CD4-positive, CD25-positive, alpha-beta regulatory T cell (primary cell): ENCODE results near the gene SNRPD3. TPM values are rescaled to one million over a fixed set of nuclear protein-coding genes. Genes with fewer than 3 reads are reported as not detected.
"Not testable (repeated sequence)": the region's sequence is repeated elsewhere in the genome, so short reads cannot be mapped to it uniquely, and the experiment has no call there.

Experiments
- ATAC-seq, 2 donors: fragments of 150-1000 bp; cut with Tn5 transposase; one replicate each; pipeline ENCODE4 v1.10.0; 2021; ENCODE audit warnings: low read depth in 2 of 2, moderate number of reproducible peaks in 2 of 2, moderate library complexity in 1 of 2
- DNase-seq, 3 donors: peaks; one replicate each; pipeline versions ENCODE4 v3.0.0 to v3.0.0-alpha.2; 2012 to 2022; ENCODE audit warnings: mixed read lengths in 1 of 3
- H3K27ac ChIP-seq: one replicate; pipeline ENCODE4 v1.7.0; 2013; ENCODE audit warnings: mild to moderate bottlenecking, low read length; ENCODE audit not compliant: insufficient read depth, poor library complexity, severe bottlenecking
- H3K27me3 ChIP-seq: one replicate; pipeline ENCODE4 v1.7.0; 2013; ENCODE audit warnings: low read length; ENCODE audit not compliant: control insufficient read depth, insufficient read depth
- H3K36me3 ChIP-seq: one replicate; pipeline ENCODE4 v1.7.0; 2013; ENCODE audit warnings: mild to moderate bottlenecking, low read length, moderate library complexity; ENCODE audit not compliant: control insufficient read depth, insufficient read depth
- H3K4me1 ChIP-seq: 2 replicates; pipeline ENCODE4 v1.7.0; 2013; ENCODE audit warnings: mild to moderate bottlenecking, low read length; ENCODE audit not compliant: insufficient read depth, control insufficient read depth, poor library complexity, severe bottlenecking
- H3K4me3 ChIP-seq: one replicate; pipeline ENCODE4 v1.7.0; 2013; ENCODE audit warnings: low read depth, mild to moderate bottlenecking, low read length, moderate library complexity
- H3K9me3 ChIP-seq, 2 experiments: 1 replicate in 1 of 2; 2 replicates in 1 of 2; pipeline ENCODE4 v1.7.0; 2013; ENCODE audit warnings: low read length in 2 of 2, mild to moderate bottlenecking in 1 of 2, moderate library complexity in 1 of 2; ENCODE audit not compliant: control insufficient read depth in 2 of 2
- H3K27ac Mint-ChIP-seq, 3 donors: one replicate each; pipeline ENCODE4 v1.8.0; 2020 to 2022; ENCODE audit warnings: mild to moderate bottlenecking in 3 of 3, mixed read lengths in 3 of 3, moderate library complexity in 2 of 3
- H3K27me3 Mint-ChIP-seq: one replicate; pipeline ENCODE4 v1.8.0; 2022; ENCODE audit warnings: mild to moderate bottlenecking, mixed read lengths
- H3K36me3 Mint-ChIP-seq: one replicate; pipeline ENCODE4 v1.8.0; 2020; ENCODE audit warnings: mixed read lengths
- H3K4me1 Mint-ChIP-seq, 4 donors: one replicate each; pipeline ENCODE4 v1.8.0; 2020 to 2022; ENCODE audit warnings: mixed read lengths in 4 of 4, mild to moderate bottlenecking in 1 of 4
- H3K4me3 Mint-ChIP-seq, 4 donors: one replicate each; pipeline ENCODE4 v1.8.0; 2020 to 2022; ENCODE audit warnings: mild to moderate bottlenecking in 4 of 4, mixed read lengths in 4 of 4, moderate library complexity in 3 of 4
- H3K9me3 Mint-ChIP-seq, 7 donors: one replicate each; pipeline ENCODE4 v1.8.0; 2020 to 2022; ENCODE audit warnings: mixed read lengths in 7 of 7, mild to moderate bottlenecking in 3 of 7, moderate library complexity in 2 of 7
- polyA plus RNA-seq, 4 donors: library from polyadenylated mRNA; unstranded; fragments of 300-500 nt; fragmentation: Illumina TruSeq; gene quantifications; one replicate each; pipeline ENCODE4 v1.2.3, GENCODE V29; 2021
- total RNA-seq: library from RNA; stranded (reverse); gene quantifications from one replicate; pipeline ENCODE4 v1.2.3, GENCODE V29; 2022

The SNRPD3 gene
- total and polyA plus RNA-seq, 5 donors from 2014 or later, result 41.0 to 101 (median 83.7) TPM

DNA sequence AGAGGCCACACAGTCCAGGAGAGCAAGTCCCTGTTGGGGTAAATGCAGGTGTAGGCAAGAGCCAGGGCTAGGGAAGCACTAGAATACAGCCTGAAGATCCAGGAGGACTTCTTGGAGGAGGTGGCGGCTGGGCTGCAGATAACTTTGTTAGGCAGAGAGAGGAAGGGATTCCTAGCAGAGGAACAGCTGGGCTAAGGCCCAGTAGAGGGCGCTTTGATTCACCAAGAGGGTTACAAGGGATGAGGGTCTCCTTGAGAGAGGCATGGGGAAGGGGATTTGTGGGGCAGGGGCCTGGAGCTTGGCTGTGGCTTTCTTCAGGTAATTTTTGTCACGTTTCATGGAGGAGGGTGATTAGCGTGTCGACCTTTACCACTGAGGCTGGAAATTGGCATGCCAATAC lies 65.4 kb downstream of the SNRPD3 start:
- not testable (repeated sequence) for H3K4me3 Mint-ChIP-seq, DNase-seq, H3K27me3 Mint-ChIP-seq, H3K36me3 ChIP-seq, H3K4me3 ChIP-seq, H3K9me3 Mint-ChIP-seq, H3K27me3 ChIP-seq, H3K36me3 Mint-ChIP-seq, H3K27ac ChIP-seq, H3K4me1 Mint-ChIP-seq, H3K4me1 ChIP-seq, ATAC-seq, H3K9me3 ChIP-seq, H3K27ac Mint-ChIP-seq

DNA sequence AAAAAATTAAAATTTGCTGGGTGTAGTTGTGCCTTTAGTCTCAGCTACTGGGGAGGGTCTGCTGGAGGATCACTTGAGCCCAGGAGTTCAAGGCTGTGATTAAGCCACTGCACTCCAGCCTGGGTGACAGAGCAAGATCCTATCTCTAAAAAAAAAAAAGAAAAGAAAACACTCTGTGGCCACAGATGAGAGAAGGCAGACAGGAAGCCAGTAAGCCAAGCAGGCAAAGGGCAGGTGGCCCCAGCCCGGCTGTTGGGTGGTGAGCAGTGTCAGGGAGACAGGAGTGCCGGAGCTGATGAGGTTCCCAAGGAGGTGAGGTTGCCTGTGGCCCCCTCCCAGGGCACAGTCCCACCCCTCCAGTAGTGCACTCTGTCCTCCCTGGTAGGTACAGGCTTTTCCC lies 66.8 kb downstream of the SNRPD3 start:
- not testable (repeated sequence) for H3K4me1 Mint-ChIP-seq, H3K9me3 Mint-ChIP-seq, H3K4me1 ChIP-seq, H3K27me3 Mint-ChIP-seq, H3K4me3 ChIP-seq, H3K27ac ChIP-seq, H3K27me3 ChIP-seq, H3K27ac Mint-ChIP-seq, H3K9me3 ChIP-seq, ATAC-seq, H3K36me3 ChIP-seq, H3K4me3 Mint-ChIP-seq, H3K36me3 Mint-ChIP-seq
- peak in 1 of 3 donors; percentile 38 for DNase-seq

Other genes starting within 250 kb of the SNRPD3 start
- gene ADORA2A, start 128.4 kb upstream of the SNRPD3 start, total RNA-seq, result 31.2 TPM
- gene ADORA2A, start 128.4 kb upstream of the SNRPD3 start, polyA plus RNA-seq, result 100 to 1,000 TPM in 1 of 4 donors, 10 to 100 TPM in 3; 88.4 to 101 (median 94.5) TPM
- gene UPB1, start 60.7 kb upstream of the SNRPD3 start, total RNA-seq, result 3.8 TPM
- not detected for gene UPB1, start 60.7 kb upstream of the SNRPD3 start, polyA plus RNA-seq
- 69.6 TPM for gene GUCD1, start 861 bp upstream of the SNRPD3 start, total RNA-seq
- 10 to 100 TPM; 45.1 to 61.4 (median 54.4) TPM for gene GUCD1, start 861 bp upstream of the SNRPD3 start, polyA plus RNA-seq
- not detected for gene LRRC75B, start 37.1 kb downstream of the SNRPD3 start, total RNA-seq
- under 1 TPM in 1 of 4 donors, not detected in 3; 0.29 TPM for gene LRRC75B, start 37.1 kb downstream of the SNRPD3 start, polyA plus RNA-seq
- gene GGT1, start 47.2 kb downstream of the SNRPD3 start, total RNA-seq, result 23.4 TPM
- 10 to 100 TPM; 12.9 to 17.0 (median 16.5) TPM for gene GGT1, start 47.2 kb downstream of the SNRPD3 start, polyA plus RNA-seq
- gene PIWIL3, start 218.7 kb downstream of the SNRPD3 start, total RNA-seq, result not detected
- not detected for gene PIWIL3, start 218.7 kb downstream of the SNRPD3 start, polyA plus RNA-seq